Stimulated activated naive CD8-positive, alpha-beta T cell treated with anti-CD3 and anti-CD28 coated beads, Interleukin-15, amount 100 ng/mL, for 72 hours (primary cell): Measurements from ENCODE around the gene DOK5.

Experiments used
- ATAC-seq: fragments of 150-1000 bp; cut with Tn5 transposase; 2 replicates; pipeline ENCODE4 v1.10.0; 2021; ENCODE audit warnings: mild to moderate bottlenecking, moderate library complexity
- DNase-seq, 2 donors: peaks; one replicate each; pipeline ENCODE4 v3.0.0; 2021 to 2022
- H3K27ac Mint-ChIP-seq, 2 donors: one replicate each; pipeline ENCODE4 v1.8.0; 2022; ENCODE audit warnings: mild to moderate bottlenecking in 2 of 2, mixed read lengths in 2 of 2, moderate library complexity in 2 of 2
- H3K27me3 Mint-ChIP-seq: one replicate; pipeline ENCODE4 v1.8.0; 2022; ENCODE audit warnings: mixed read lengths
- H3K4me1 Mint-ChIP-seq: one replicate; pipeline ENCODE4 v1.8.0; 2022; ENCODE audit warnings: mild to moderate bottlenecking, mixed read lengths
- H3K4me3 Mint-ChIP-seq, 2 donors: one replicate each; pipeline ENCODE4 v1.8.0; 2022; ENCODE audit warnings: mild to moderate bottlenecking in 2 of 2, mixed read lengths in 2 of 2, moderate library complexity in 1 of 2
- H3K9me3 Mint-ChIP-seq, 2 donors: one replicate each; pipeline ENCODE4 v1.8.0; 2022; ENCODE audit warnings: mixed read lengths in 2 of 2

Gene DOK5

DNA sequence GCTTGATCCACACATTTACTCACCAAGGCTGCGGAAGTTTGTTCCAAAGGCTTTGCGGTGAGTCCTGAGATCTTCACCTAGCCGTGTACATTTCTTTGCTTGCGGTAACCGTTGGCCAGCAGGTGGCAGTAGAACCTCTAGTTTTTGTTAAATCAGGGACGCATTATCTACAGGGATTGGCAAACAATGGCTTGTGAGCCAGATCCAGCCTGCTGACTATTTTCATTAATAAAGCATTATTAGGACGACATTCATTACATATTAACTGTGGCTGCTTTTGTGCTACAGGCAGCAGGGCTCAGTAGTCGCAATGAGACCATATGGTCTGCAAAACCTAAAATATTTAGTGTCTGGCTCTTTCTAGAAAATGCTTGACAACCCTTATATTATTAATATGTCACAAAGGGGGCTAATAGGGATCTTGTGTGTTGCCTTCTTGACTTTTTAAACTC is 174.1 kb downstream of the DOK5 start:
- ATAC-seq: peak; percentile 54
- DNase-seq: peak; percentile 43 to 52
- no peaks in the 10 kb centered on the region for H3K4me1 Mint-ChIP-seq
- no peaks in the 10 kb centered on the region for H3K27me3 Mint-ChIP-seq
- H3K4me3 Mint-ChIP-seq: no peak overlapping the region
- H3K9me3 Mint-ChIP-seq: no peaks in the 10 kb centered on the region
- no peak overlapping the region for H3K27ac Mint-ChIP-seq

DNA sequence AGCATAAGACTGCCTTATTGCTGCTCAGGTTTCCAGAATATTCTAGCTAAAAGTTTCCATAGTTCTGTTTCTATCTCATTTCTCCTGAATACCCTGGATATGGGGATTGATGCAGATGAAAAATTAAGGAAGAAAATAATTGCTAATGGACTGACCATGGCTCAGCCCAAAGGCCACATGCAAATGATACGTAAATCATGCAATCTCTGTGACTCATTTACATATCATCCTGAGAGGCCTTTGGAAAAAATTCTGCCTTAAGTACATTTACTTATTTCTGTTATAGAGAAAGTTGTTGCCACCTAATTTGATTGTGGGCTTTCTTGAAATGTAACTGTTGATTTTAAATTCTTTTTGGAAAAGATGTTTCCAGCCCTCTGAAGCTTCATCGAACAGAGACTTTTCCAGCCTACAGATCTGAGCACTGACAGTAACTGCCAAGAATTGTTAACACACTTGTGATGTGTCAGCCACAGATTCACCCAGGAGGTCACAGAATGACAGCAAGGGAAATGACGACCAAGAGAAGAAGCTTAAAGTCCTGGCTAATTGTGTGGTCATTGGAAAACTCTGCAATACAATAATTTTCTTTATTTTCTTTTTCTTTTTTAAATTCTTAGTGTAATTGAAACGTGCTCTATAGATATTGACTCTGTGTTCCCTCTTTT is 174.8 kb downstream of the DOK5 start:
- H3K4me1 Mint-ChIP-seq: no peaks in the 10 kb centered on the region
- DNase-seq (no peak), ATAC-seq (no peak)
- H3K9me3 Mint-ChIP-seq: no peaks in the 10 kb centered on the region
- no peak overlapping the region for H3K27ac Mint-ChIP-seq
- H3K4me3 Mint-ChIP-seq: no peak overlapping the region
- no peaks in the 10 kb centered on the region for H3K27me3 Mint-ChIP-seq

DNA sequence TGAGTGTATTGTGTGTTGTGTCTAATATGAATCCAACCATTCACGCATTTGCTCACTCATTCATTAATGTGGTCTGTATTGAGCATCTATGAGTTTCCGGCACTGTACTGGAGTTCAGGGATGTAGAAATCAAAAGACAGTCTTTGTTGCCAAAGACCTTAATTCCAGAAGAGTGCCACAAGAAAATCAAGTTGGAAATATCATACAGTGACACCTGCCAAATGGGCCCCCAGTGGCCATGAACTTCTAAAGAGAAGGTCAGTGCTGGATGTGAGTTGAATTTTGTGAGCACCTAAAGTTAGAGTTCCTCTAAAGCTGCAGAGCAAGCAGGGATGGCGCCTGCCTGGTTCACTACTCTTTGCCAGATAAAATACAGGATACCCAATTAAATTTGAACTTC is 175.9 kb downstream of the DOK5 start:
- ATAC-seq: no peak
- Mint-ChIP-seq H3K9me3 (no peaks in the 10 kb centered on the region), H3K27ac (no peak overlapping the region), H3K4me1 (no peaks in the 10 kb centered on the region), H3K4me3 (no peak overlapping the region), H3K27me3 (no peaks in the 10 kb centered on the region)
- no peak for DNase-seq

DNA sequence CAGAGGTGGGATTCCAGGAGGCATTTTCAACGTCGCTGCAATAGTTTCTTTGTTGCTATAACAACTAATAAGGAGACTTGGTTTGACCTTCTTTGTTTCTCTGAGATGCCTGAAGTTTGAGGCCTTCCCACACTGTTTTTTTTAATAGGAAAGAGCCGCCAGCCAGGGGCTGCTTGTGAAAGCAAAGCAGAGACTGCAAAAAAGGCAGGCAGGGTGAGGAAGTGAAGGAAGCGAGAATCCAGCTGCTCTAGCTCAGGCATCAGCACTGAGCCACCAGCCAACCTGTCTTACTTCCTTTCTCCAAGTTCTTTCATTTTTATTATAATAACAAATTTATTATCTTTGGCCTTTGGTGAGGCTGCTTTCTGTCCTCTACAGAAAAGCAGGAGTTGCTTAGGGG is 179.1 kb downstream of the DOK5 start:
- ATAC-seq: no peak
- Mint-ChIP-seq H3K4me1 (no peaks in the 10 kb centered on the region), H3K4me3 (no peak overlapping the region), H3K9me3 (no peaks in the 10 kb centered on the region), H3K27ac (no peak overlapping the region), H3K27me3 (no peaks in the 10 kb centered on the region)
- no peak for DNase-seq

DNA sequence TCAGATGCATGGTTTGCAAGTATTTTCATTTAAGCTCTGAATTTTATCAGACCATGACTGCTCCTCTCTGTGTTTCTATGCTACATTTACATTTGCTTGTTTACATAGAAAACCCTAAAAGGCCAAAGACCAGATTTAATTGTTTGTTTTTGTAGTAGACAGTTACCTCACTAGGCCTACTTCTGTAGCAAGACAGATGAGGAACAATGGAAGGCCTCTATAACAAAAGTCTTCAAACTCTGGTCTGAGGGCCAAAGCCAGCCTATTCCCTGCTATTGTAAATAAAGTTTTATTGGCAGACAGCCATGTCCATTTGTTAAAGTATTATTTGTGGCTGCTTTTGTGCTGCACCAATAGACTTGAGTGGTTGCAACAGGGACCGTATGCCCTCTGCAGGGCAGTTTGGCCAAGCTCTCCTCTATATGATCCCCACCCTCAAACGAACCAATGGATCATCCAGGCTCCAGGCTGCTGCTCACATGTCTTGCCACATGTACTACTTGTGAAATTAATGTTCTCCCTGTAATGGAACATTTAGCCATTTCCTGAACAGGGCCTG is 182.0 kb downstream of the DOK5 start:
- Mint-ChIP-seq H3K27ac (no peak overlapping the region), H3K27me3 (peaks cover 12% of the 10 kb centered on the region), H3K9me3 (no peaks in the 10 kb centered on the region), H3K4me3 (no peak overlapping the region), H3K4me1 (no peaks in the 10 kb centered on the region)
- no peak for DNase-seq
- ATAC-seq: no peak

DNA sequence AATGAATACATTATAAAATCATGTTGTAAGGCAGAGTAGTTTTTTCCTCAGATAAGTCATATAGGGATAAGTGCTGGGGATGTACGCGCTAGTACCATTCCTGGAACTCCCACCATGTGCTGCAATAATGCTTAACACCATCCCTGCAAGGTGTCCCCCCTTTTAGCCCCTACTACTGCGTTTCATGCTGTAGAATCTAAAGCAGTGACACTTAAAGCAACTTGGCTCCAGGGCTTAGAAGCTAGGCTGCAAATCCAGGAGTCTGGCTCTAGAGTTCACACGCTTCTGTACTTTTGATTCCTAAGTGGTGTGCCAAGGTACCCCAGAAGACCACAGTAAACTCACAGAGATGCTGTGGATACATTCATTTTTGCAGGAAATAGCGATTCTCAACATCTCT is 183.1 kb downstream of the DOK5 start:
- ATAC-seq: no peak
- Mint-ChIP-seq H3K4me3 (no peak overlapping the region), H3K27ac (no peak overlapping the region)

DNA sequence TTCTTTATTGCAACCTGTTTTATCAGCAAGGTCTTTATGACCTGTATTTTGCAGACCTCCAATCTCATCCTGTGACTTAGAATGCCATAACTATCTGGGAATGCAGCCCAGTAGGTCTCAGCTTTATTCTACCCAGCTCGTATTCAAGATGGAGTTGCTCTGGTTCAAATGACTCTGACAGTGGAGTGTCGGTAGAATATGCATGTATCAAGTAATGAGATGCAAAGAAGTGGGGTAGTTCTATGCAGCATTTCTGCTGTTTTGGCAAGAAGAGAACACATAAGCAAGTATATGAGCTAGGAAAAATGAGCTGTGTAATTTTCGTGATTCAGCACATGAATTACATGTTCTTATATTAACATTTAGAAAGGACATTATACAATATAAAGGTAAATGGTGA is 185.9 kb downstream of the DOK5 start:
- Mint-ChIP-seq H3K27me3 (peaks cover 12% of the 10 kb centered on the region), H3K4me1 (no peaks in the 10 kb centered on the region)
- DNase-seq: no peak

More for the DNA sequence above, 183.1 kb downstream of the DOK5 start:
- Mint-ChIP-seq H3K9me3 (no peaks in the 10 kb centered on the region), H3K4me1 (no peaks in the 10 kb centered on the region), H3K27me3 (peaks cover 12% of the 10 kb centered on the region)
- no peak for DNase-seq

DNA sequence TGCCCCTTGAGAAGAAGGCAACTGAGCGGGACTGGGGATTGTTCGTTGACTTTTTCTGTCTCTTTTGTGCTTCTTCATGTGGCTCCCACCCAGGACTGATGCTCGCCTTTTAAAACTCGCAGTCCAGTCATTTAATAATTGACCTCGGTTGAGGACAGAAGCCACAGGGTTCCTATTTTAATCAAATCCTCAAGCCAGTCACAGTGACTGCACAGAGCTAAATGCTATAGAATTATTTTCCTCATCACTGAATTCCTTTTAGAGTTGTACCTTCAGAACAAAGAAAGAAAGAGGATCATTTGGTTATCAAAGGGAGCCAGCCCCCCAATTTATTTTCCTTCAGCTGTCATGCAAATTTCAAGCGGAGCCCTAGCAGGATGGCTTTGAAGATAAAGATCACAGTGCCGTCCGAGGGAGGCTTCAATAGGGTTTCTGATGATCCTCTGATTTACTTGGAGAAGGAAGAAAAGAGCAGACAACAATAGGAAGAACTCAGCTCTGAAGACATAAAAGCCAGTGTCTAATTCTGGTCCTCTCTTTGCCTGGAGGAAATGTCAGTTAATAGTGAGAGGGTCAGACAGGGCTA is 186.6 kb downstream of the DOK5 start:
- H3K27me3 Mint-ChIP-seq: peaks cover 12% of the 10 kb centered on the region

More for the DNA sequence above, 185.9 kb downstream of the DOK5 start:
- H3K27ac Mint-ChIP-seq: no peak overlapping the region
- no peak overlapping the region for H3K4me3 Mint-ChIP-seq
- no peaks in the 10 kb centered on the region for H3K9me3 Mint-ChIP-seq
- ATAC-seq: no peak

DNA sequence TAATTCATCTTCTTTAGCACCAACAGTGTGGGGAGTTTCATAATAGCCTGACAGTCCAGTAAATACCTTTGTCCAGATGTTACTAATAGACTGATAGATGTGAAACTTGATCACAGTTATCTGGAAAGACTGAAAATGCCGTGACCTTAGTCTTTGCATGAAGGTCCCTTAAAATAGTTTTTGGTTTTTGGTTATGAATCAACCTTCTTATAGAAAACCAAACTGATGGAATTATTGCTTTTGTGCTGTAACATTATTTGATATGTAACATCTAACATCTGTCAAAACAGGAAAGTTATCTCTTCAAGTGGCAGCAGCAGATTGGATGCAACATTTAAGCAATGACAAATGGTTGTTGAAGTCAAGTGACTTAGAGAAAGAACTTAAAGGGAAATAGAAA is 190.4 kb downstream of the DOK5 start:
- Mint-ChIP-seq H3K9me3 (no peaks in the 10 kb centered on the region), H3K27me3 (peaks cover 15% of the 10 kb centered on the region), H3K4me3 (no peak overlapping the region), H3K27ac (no peak overlapping the region), H3K4me1 (peaks cover 6% of the 10 kb centered on the region)
- DNase-seq (no peak), ATAC-seq (no peak)

More for the DNA sequence above, 186.6 kb downstream of the DOK5 start:
- ATAC-seq (no peak), DNase-seq (no peak)
- H3K27ac Mint-ChIP-seq: no peak overlapping the region
- H3K4me1 Mint-ChIP-seq: no peaks in the 10 kb centered on the region
- no peaks in the 10 kb centered on the region for H3K9me3 Mint-ChIP-seq
- H3K4me3 Mint-ChIP-seq: no peak overlapping the region

DNA sequence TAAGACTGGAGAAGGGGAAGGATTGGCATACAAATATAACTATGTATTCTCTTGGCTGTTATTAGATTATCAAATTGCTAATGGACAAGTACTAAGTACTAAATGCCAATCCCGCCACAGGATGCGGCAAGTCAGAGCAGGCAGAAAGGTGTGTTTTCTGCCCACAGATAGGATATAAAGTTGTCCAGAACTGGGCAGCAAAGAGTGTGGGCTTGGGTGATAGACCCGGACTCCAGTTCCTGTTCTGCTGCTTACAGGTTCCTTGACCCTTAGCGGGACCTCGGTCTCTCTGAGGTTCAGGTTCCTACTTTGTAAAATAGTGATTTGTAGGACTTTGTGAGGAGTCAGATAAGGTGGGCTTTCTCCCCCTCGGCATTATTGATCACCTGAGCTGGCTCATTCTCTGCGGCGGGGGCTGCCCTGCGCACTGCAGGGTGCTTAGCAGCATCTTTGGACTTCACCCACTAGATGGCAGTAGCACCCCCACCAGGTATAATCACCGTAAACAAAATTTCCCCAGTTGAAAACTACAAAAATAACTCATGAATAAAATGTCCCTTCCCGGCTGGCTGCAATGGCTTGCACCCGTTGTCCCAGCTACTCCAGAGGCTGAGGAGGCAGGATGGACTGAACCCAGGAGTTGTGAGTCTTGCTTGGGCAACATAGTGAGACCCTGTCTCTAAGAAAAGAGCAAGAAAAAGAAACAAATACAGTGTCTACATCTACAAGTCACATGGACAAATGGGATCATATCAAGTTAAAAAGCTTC is 193.1 kb downstream of the DOK5 start:
- ATAC-seq (peak; percentile 70), DNase-seq (peak; percentile 26 to 27)
- Mint-ChIP-seq H3K27me3 (peaks cover 12% of the 10 kb centered on the region), H3K9me3 (no peaks in the 10 kb centered on the region), H3K4me1 (peaks cover 6% of the 10 kb centered on the region), H3K27ac (no peak overlapping the region), H3K4me3 (no peak overlapping the region)

DNA sequence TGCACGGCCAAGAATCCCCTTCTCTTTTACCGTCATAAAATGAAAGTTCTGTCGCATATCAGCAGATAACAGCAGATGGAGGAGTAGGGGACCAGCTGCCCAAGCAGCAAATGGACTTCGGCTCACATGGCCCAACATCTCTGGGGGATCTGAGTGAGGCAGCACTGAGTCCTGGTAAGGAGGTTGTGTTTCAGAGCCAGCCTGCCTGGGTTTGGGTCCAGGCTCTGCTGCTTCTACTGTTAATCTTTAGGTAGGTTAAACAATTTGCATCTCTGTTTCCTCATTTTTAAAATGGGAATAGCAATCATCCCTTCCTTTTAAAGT is 193.6 kb downstream of the DOK5 start:
- no peak overlapping the region for H3K27ac Mint-ChIP-seq
- DNase-seq (no peak), ATAC-seq (no peak)
- H3K4me3 Mint-ChIP-seq: no peak overlapping the region
- H3K4me1 Mint-ChIP-seq: peaks cover 6% of the 10 kb centered on the region
- H3K27me3 Mint-ChIP-seq: peaks cover 18% of the 10 kb centered on the region
- peaks cover 0 to under 1% of the 10 kb centered on the region in 2 donors for H3K9me3 Mint-ChIP-seq

DNA sequence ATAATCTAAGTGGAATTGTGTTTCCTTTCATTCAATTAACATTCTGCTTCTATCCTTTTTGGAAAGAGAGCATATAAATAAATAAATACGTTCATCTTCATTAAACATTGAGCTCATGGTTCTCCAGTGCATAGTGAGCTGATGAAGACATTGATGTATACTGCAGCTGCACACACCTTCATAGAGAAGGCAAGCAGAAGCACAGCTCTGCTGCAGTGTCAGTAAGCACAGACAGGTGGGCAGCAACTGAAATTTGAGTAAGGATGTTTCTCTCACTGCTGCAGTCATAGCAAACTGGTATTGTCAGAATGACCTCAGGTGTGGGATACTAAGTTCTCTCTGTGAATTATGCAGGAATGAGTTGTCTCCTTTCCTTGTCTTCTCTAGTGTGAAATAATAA is 202.9 kb downstream of the DOK5 start:
- DNase-seq (no peak), ATAC-seq (no peak)
- Mint-ChIP-seq H3K27ac (no peak overlapping the region), H3K4me1 (no peaks in the 10 kb centered on the region), H3K27me3 (peaks cover 44% of the 10 kb centered on the region), H3K9me3 (peaks cover 0 to 7% of the 10 kb centered on the region in 2 donors), H3K4me3 (no peak overlapping the region)

DNA sequence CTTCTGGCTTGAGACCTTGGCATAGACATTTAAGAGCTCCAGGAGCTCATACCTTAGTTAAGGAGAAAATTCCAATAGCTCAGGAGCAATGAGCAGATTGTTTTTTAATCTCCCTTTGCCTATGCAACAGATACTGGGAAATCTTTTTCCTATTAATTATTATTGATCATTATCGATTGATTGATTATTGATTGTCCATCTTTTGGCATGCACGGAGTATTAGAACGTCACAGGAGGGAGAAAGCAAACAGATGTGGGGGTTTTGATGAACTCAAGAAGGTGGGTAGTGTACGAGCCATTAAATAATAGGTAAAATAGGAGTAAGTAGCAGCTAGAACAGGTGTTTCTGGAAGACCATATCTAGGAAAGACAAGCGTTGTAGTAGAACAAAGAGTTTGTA is 205.0 kb downstream of the DOK5 start:
- ATAC-seq: no peak
- Mint-ChIP-seq H3K9me3 (no peaks in the 10 kb centered on the region), H3K27ac (no peak overlapping the region), H3K4me3 (no peak overlapping the region), H3K4me1 (no peaks in the 10 kb centered on the region), H3K27me3 (peaks cover 34% of the 10 kb centered on the region)
- DNase-seq: no peak

DNA sequence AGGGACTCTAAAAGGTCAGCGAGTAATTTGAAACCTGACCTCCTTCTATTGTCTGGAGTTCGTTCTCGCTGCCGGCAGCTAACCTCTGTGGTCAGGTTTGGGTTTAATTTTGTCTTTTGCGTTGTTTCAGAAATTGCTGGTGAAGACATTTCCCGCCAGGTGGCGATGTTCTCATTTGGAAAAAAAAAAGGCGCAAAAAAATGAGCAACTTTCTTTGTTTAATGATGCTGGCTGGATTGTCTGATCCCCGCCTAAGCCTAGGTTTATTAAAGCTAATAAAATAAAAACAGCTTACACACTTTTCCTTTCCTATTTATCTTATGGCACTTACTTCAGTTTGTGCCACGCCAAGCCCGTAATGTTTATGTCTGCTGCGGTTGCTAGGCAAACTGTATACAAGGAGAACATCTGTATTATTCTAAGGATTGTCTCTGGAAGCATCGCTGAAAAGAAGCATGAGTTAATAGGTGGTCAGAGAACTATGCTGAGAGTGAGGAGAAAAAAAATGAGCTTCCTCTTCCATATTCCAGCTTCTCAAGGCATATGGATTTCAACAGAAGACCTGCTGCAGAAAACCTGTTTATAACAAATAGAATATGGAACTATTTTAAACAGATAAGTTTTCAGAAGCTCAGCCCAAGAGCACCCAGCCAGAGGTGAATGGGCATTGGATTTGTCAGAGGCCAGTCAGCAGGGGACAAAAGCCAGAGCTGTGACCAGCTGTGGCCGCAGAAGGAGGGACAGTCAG is 205.7 kb downstream of the DOK5 start:
- Mint-ChIP-seq H3K27me3 (peaks cover 34% of the 10 kb centered on the region), H3K9me3 (no peaks in the 10 kb centered on the region), H3K4me1 (no peaks in the 10 kb centered on the region), H3K27ac (no peak overlapping the region), H3K4me3 (no peak overlapping the region)
- DNase-seq (peak; percentile 8 to 17), ATAC-seq (no peak)

DNA sequence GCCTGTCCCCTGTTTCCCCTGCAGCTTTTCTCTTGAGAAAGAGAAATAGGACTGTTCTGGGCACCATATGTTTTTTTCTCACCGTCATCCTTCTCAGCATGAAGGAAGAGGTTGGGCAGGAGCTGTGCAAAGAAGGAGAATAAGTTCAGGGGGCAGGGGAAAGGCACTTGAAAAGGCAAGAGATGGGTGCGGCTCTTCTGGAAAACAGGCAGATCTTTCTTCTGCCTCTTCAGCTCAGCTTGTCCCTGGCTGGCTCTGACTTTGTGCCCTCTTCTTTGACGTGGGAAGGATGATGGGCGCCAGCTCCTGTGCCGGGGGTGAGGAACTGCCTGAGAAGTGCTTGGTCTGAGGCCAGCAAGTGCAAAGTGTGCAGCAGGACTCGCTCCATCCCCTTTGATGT is 206.5 kb downstream of the DOK5 start:
- ATAC-seq (no peak), DNase-seq (no peak)
- Mint-ChIP-seq H3K4me1 (no peaks in the 10 kb centered on the region), H3K27me3 (peaks cover 29% of the 10 kb centered on the region), H3K9me3 (no peaks in the 10 kb centered on the region), H3K27ac (no peak overlapping the region), H3K4me3 (no peak overlapping the region)
